GM18858 (cell line): ENCODE results near the gene MAT1A.
"Not testable (repeated sequence)": the region's sequence is repeated elsewhere in the genome, so short reads cannot be mapped to it uniquely, and the experiment has no call there.

Source experiments
- ATAC-seq: cut with Tn5 transposase; IDR thresholded peaks from one replicate; pipeline ENCODE4 v1.9.1; 2021; ENCODE audit not compliant: unreplicated experiment

Gene MAT1A

GRCh38 chr10:80233871-80234270 lies 55.6 kb downstream of the MAT1A start:
- ATAC-seq = not testable (repeated sequence)

GRCh38 chr10:80226723-80227122 lies 62.7 kb downstream of the MAT1A start:
- not testable (repeated sequence) for ATAC-seq

- not testable (repeated sequence) for ATAC-seq
Observed at GRCh38 chr10:80223031-80223419, 66.4 kb downstream of the MAT1A start.
